Epidermal melanocyte (primary cell): ENCODE data around the gene KIF5C.
"Not testable (repeated sequence)": the region's sequence is repeated elsewhere in the genome, so short reads cannot be mapped to it uniquely, and the experiment has no call there.

Source experiments
- DNase-seq: peaks from one replicate; pipeline ENCODE4 v3.0.0; 2011; ENCODE audit warnings: low spot score; ENCODE audit not compliant: insufficient read length

The KIF5C gene

GRCh38 chr2:148963461-148963860 is 88.4 kb downstream of the KIF5C start:
- DNase-seq = no peak

GRCh38 chr2:148965623-148966437 is 90.8 kb downstream of the KIF5C start:
- no peak for DNase-seq

- DNase-seq = no peak
Observed at GRCh38 chr2:148966438-148966758, 91.4 kb downstream of the KIF5C start.

GRCh38 chr2:148967056-148967455 is 92.0 kb downstream of the KIF5C start:
- no peak for DNase-seq

- DNase-seq = no peak
Observed at GRCh38 chr2:148967578-148967977, 92.6 kb downstream of the KIF5C start.

- DNase-seq = no peak
Observed at GRCh38 chr2:148968301-148968700, 93.3 kb downstream of the KIF5C start.

- DNase-seq = no peak
Observed at GRCh38 chr2:148968776-148969319, 93.8 kb downstream of the KIF5C start.

GRCh38 chr2:148969659-148970061 is 94.6 kb downstream of the KIF5C start:
- DNase-seq = no peak

GRCh38 chr2:148970385-148970784 is 95.4 kb downstream of the KIF5C start:
- DNase-seq = no peak

GRCh38 chr2:148971547-148971946 is 96.5 kb downstream of the KIF5C start:
- no peak for DNase-seq

GRCh38 chr2:148974095-148974494 is 99.1 kb downstream of the KIF5C start:
- no peak for DNase-seq

- no peak for DNase-seq
Observed at GRCh38 chr2:148978026-148978685, 103.1 kb downstream of the KIF5C start.

- DNase-seq = no peak
Observed at GRCh38 chr2:148978706-148979105, 103.7 kb downstream of the KIF5C start.

- DNase-seq = no peak
Observed at GRCh38 chr2:148979164-148979918, 104.3 kb downstream of the KIF5C start.

- DNase-seq = no peak
Observed at GRCh38 chr2:148979919-148980277, 104.9 kb downstream of the KIF5C start.

- DNase-seq = not testable (repeated sequence)
Observed at GRCh38 chr2:148980496-148980895, 105.5 kb downstream of the KIF5C start.

- no peak for DNase-seq
Observed at GRCh38 chr2:148981324-148981723, 106.3 kb downstream of the KIF5C start.

- no peak for DNase-seq
Observed at GRCh38 chr2:148981781-148982180, 106.8 kb downstream of the KIF5C start.

- no peak for DNase-seq
Observed at GRCh38 chr2:148982282-148982681, 107.3 kb downstream of the KIF5C start.

- no peak for DNase-seq
Observed at GRCh38 chr2:148983896-148984295, 108.9 kb downstream of the KIF5C start.

- no peak for DNase-seq
Observed at GRCh38 chr2:148984449-148984848, 109.4 kb downstream of the KIF5C start.

- DNase-seq = no peak
Observed at GRCh38 chr2:148987286-148987685, 112.3 kb downstream of the KIF5C start.
